ENCODE data around the gene CLASP2. TPM values are rescaled to one million over a fixed set of nuclear protein-coding genes. Genes with fewer than 3 reads are reported as not detected.
A peak's percentile ranks its signal among the peaks of the same experiment; 100 is the strongest.
"Not testable (repeated sequence)": the region's sequence is repeated elsewhere in the genome, so short reads cannot be mapped to it uniquely, and the experiment has no call there.

CLASP2 gene
- 10 to 100 TPM; 38.4 to 53.2 (median 43.1) TPM for total RNA-seq

DNA sequence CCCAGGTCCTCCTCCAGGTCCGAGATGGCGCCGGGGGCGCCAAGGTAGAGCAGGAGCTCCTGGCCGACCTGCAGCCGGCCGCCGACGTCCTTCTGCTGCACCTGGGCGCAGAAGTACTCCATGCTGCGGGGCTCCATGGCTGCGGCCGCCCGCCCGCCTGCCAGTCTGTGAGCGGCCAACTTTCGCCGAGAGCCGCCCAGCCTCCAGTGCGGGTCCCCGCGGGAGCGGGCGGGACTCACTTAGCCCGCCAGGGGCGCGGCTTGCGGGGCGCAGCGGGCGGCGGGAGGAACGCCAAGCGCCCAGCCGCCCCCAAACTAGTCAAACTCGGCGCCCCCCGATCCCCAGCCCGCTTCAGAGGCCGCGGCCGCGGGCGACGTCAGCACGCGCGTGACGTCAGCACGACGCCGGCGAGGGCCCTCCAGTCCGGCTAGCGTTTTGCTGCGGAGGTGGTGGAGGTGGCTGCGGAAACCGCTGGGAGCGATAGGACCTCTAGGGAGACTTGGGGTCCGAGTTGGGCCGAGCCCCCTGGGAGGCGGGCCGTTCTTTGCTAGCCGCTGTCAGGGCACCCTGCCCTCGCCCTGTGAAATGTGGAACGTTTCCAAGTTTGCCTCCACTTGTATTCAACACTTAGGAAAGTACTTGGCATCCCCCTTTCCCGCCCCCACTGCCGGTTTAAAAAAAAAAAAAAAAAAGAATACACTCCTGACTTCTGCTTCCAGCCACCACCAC lies at the start of gene CLASP2:
Gene CLASP2, minus strand, starts transcription at position 389 of the 729 bp plus-strand sequence. Its CDS starts 252 bp downstream, at position 137.
- TF ChIP-seq EP300 (IDR thresholded peaks at IDR 0.05) (no peak), CTCF (IDR thresholded peaks at IDR 0.05) (no peak), POLR2A (IDR thresholded peaks at IDR 0.05; ENCODE audit: low read depth) (no peak), POLR2AphosphoS5 (IDR thresholded peaks at IDR 0.05) (peak; percentile 82 to 88)
- Histone ChIP-seq H3K4me1 (peaks cover 7 to 22% (median 19%) of the 10 kb centered on the region in 4 donors), H3K36me3 (no peaks in the 10 kb centered on the region), H3K4me3 (peak within 1 kb of the TSS; percentile 79 to 99 (median 92)), H3K27ac (replicated peaks in 1 of 4) (peak within 1 kb of the TSS; percentile 97 to 100 (median 98)), H3K9me3 (no peaks in the 10 kb centered on the region), H3K27me3 (no peaks in the 10 kb centered on the region)
- 0% methylated on average over 9 of the region's 68 CpGs for WGBS
- intact Hi-C loops (cut with DNase I): loop anchor here (2.0 to 5.0 kb wide), 2 partner anchors 69 to 81 kb away; no protein-coding TSS in a partner anchor
- DNase-seq (ENCODE audit: extremely low spot score): peak; percentile 96

- H3K4me1 ChIP-seq: no peaks in the 10 kb centered on the region
- intact Hi-C loops (cut with DNase I): no loop called here
- H3K27me3 ChIP-seq: peaks cover 0 to 1% (median 0%) of the 10 kb centered on the region in 4 donors
- H3K36me3 ChIP-seq: no peaks in the 10 kb centered on the region
- peaks cover 0 to 11% (median 9%) of the 10 kb centered on the region in 4 donors for H3K9me3 ChIP-seq
- H3K4me3 ChIP-seq: no peak overlapping the region
- no peak for DNase-seq (ENCODE audit: extremely low spot score)
- 86% methylated on average over 2 of the region's 2 CpGs for WGBS
- TF ChIP-seq POLR2AphosphoS5 (IDR thresholded peaks at IDR 0.05) (no peak), EP300 (IDR thresholded peaks at IDR 0.05) (no peak), POLR2A (IDR thresholded peaks at IDR 0.05; ENCODE audit: low read depth) (no peak), CTCF (IDR thresholded peaks at IDR 0.05) (no peak)
- no peak overlapping the region for H3K27ac ChIP-seq (replicated peaks in 1 of 4)
These were observed 40.8 kb upstream of the CLASP2 start for GRCh38 chr3:33758864-33759263.

GRCh38 chr3:33758281-33758680 lies 40.2 kb upstream of the CLASP2 start:
- intact Hi-C loops (cut with DNase I): no loop called here
- no peaks in the 10 kb centered on the region for H3K36me3 ChIP-seq
- no peaks in the 10 kb centered on the region for H3K4me1 ChIP-seq
- H3K9me3 ChIP-seq: peaks cover 0 to 14% (median 9%) of the 10 kb centered on the region in 4 donors
- DNase-seq (ENCODE audit: extremely low spot score): no peak
- H3K4me3 ChIP-seq: no peak overlapping the region
- no peak overlapping the region for H3K27ac ChIP-seq (replicated peaks in 1 of 4)
- peaks cover 0 to 5% (median 0%) of the 10 kb centered on the region in 4 donors for H3K27me3 ChIP-seq
- TF ChIP-seq CTCF (IDR thresholded peaks at IDR 0.05) (no peak), EP300 (IDR thresholded peaks at IDR 0.05) (no peak), POLR2A (IDR thresholded peaks at IDR 0.05; ENCODE audit: low read depth) (no peak), POLR2AphosphoS5 (IDR thresholded peaks at IDR 0.05) (no peak)

- intact Hi-C loops (cut with DNase I); H3K27me3 ChIP-seq; H3K36me3 ChIP-seq; H3K4me1 ChIP-seq; DNase-seq (ENCODE audit: extremely low spot score); H3K4me3 ChIP-seq; H3K27ac ChIP-seq (replicated peaks in 1 of 4): not testable (repeated sequence)
- H3K9me3 ChIP-seq: peaks cover 0 to 14% (median 9%) of the 10 kb centered on the region in 4 donors
- 92% methylated on average over 1 of the region's 1 CpG for whole genome bisulfite sequencing
These were observed 36.3 kb upstream of the CLASP2 start for GRCh38 chr3:33754391-33754790.

GRCh38 chr3:33751336-33751735 lies 33.3 kb upstream of the CLASP2 start:
- 85% methylated on average over 2 of the region's 2 CpGs for WGBS
- H3K9me3 ChIP-seq: peaks cover 0 to 14% (median 9%) of the 10 kb centered on the region in 4 donors
- intact Hi-C loops (cut with DNase I): no loop called here
- H3K36me3 ChIP-seq: no peaks in the 10 kb centered on the region
- H3K27me3 ChIP-seq: peaks cover 0 to 5% (median 0%) of the 10 kb centered on the region in 4 donors
- H3K4me3 ChIP-seq: no peak overlapping the region
- no peak overlapping the region for H3K27ac ChIP-seq (replicated peaks in 1 of 4)
- no peaks in the 10 kb centered on the region for H3K4me1 ChIP-seq
- no peak for TF ChIP-seq CTCF (IDR thresholded peaks at IDR 0.05)
- TF ChIP-seq EP300 (IDR thresholded peaks at IDR 0.05): no peak
- TF ChIP-seq POLR2AphosphoS5 (IDR thresholded peaks at IDR 0.05): no peak
- no peak for TF ChIP-seq POLR2A (IDR thresholded peaks at IDR 0.05; ENCODE audit: low read depth)
- no peak for DNase-seq (ENCODE audit: extremely low spot score)

Data from esophagus muscularis mucosa (tissue), 4 donors.